ENCODE measurements around the gene ADAM8.

GRCh38 chr10:133235932-133236331, 40.7 kb downstream of the ADAM8 start:
- no peak for TF ChIP-seq POLR2A (IDR thresholded peaks at IDR 0.05)
- TF ChIP-seq, protein P1, sequence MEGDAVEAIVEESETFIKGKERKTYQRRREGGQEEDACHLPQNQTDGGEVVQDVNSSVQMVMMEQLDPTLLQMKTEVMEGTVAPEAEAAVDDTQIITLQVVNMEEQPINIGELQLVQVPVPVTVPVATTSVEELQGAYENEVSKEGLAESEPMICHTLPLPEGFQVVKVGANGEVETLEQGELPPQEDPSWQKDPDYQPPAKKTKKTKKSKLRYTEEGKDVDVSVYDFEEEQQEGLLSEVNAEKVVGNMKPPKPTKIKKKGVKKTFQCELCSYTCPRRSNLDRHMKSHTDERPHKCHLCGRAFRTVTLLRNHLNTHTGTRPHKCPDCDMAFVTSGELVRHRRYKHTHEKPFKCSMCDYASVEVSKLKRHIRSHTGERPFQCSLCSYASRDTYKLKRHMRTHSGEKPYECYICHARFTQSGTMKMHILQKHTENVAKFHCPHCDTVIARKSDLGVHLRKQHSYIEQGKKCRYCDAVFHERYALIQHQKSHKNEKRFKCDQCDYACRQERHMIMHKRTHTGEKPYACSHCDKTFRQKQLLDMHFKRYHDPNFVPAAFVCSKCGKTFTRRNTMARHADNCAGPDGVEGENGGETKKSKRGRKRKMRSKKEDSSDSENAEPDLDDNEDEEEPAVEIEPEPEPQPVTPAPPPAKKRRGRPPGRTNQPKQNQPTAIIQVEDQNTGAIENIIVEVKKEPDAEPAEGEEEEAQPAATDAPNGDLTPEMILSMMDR (IDR thresholded peaks at IDR 0.05) = no peak

Data from body of pancreas (tissue), 4 donors.